Gastrocnemius medialis (tissue), 4 donors: ENCODE data around the gene LEF1. TPM values are rescaled to one million over a fixed set of nuclear protein-coding genes. Genes with fewer than 3 reads are reported as not detected.

Experiments
- ATAC-seq, 2 donors: fragments of 150-250 bp; one replicate each; pipeline ENCODE4 v1.9.1; 2016
- DNase-seq, 2 donors: peaks; one replicate each; pipeline ENCODE4 v3.0.0-alpha.2; 2019
- H3K27ac ChIP-seq, 4 donors: fragments of 200-600 bp; sonication (generic); 1 replicate in 1 of 4; 2 replicates in 3 of 4; pipeline ENCODE4 v1.5.1; 2016 to 2018; ENCODE audit warnings: mild to moderate bottlenecking in 2 of 4, moderate library complexity in 1 of 4
- H3K27me3 ChIP-seq, 3 donors: fragments of 200-600 bp; sonication (generic) in 2 of 3; 1 replicate in 1 of 3; 2 replicates in 2 of 3; pipeline versions ENCODE4 v1.5.1 to v1.6.0; 2016 to 2019; ENCODE audit warnings: mild to moderate bottlenecking in 1 of 3, moderate library complexity in 1 of 3
- H3K36me3 ChIP-seq, 2 donors: fragments of 200-600 bp; sonication (generic) in 1 of 2; one replicate each; pipeline ENCODE4 v1.5.1; 2017 to 2018
- H3K4me1 ChIP-seq, 2 donors: fragments of 200-600 bp; sonication (generic) in 1 of 2; one replicate each; pipeline ENCODE4 v1.5.1; 2016 to 2017; ENCODE audit warnings: mild to moderate bottlenecking in 2 of 2
- H3K4me3 ChIP-seq, 4 donors: fragments of 200-600 bp; sonication (generic) in 3 of 4; 1 replicate in 1 of 4; 2 replicates in 3 of 4; pipeline ENCODE4 v1.5.1; 2016 to 2019; ENCODE audit warnings: mild to moderate bottlenecking in 2 of 4
- H3K9me3 ChIP-seq, 3 donors: fragments of 200-600 bp; sonication (generic) in 2 of 3; 1 replicate in 1 of 3; 2 replicates in 2 of 3; pipeline ENCODE4 v1.5.1; 2016 to 2019
- CTCF ChIP-seq, 5 experiments: fragments of 450-650 bp in 3 of 5; fragments of 200-600 bp in 2 of 5; sonication (generic) in 2 of 5; IDR thresholded peaks in 4 of 5; conservative IDR thresholded peaks in 1 of 5; 1 replicate in 4 of 5; 2 replicates in 1 of 5; pipeline ENCODE4 v1.5.1; 2016 to 2019; ENCODE audit warnings: antibody characterized with exemption in 5 of 5, mild to moderate bottlenecking in 3 of 5, moderate library complexity in 3 of 5
- POLR2A ChIP-seq, 2 donors: fragments of 450-650 bp; IDR thresholded peaks; one replicate each; pipeline ENCODE4 v1.6.1; 2017; ENCODE audit warnings: antibody characterized with exemption in 2 of 2, mild to moderate bottlenecking in 2 of 2, moderate library complexity in 2 of 2
- in situ Hi-C, 4 donors: fragments of 200-750 bp; cut with MboI; loops; one replicate each; pipeline versions ENCODE4 v1.15.0 to v1.8.0; 2017; ENCODE audit warnings: low sequenced_read_pairs in 4 of 4
- intact Hi-C: fragments of 100-400 bp; cut with DNase I; formaldehyde crosslinking; loops from one replicate; pipeline ENCODE4 v1.15.1; 2023; ENCODE audit warnings: low total_unique reads
- total RNA-seq, 4 donors: library from RNA; depleted of rRNA; stranded (reverse); fragments of >200 nt; gene quantifications; one replicate each; pipeline versions ENCODE4 v1.1.0 to v1.2.3, GENCODE V29; 2016

Gene LEF1
- total RNA-seq, 4 donors from 2014 or later, result 0.33 TPM; not detected in 3

DNA sequence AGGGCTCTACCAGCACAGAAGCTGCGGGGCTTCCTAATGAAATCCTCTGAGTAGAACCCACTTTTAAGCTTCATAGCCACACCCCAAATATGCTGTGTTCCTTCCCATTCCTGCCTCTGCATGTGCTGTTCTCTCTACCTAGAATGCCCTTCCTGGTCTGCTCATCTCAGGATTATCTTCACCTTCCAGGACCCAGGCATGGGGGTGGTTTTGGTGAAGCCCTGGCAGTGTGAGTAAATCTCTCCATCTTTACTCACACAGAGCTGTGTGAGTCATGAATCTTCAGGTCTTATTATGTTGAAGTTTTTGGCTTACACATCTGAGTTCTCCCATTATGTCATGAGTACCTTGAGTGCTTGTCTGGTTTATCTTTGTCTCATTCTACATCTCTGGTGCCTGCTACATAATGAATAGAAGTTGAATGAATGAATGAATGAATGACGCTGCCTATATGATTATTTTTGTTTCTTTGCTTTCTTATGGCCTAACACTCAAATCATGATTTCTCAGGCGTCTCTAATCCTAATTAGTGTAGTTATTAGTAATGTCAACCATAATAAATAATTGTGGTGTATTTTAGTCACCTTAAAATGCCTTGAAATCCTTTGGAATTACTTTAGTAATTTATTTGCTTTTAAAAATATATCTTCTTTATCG is 137.2 kb downstream of the LEF1 start:
- in situ Hi-C loops, result no loop called here
- no peak overlapping the region for H3K4me3 ChIP-seq
- intact Hi-C loops, result no loop called here
- H3K27ac ChIP-seq, result peak overlapping the region in 1 of 4 donors; percentile 25
- H3K4me1 ChIP-seq, result peaks cover 0 to 6% of the 10 kb centered on the region in 2 donors
- H3K36me3 ChIP-seq, result peaks cover 2 to 84% of the 10 kb centered on the region in 2 donors
- no peak for ATAC-seq
- TF ChIP-seq CTCF (IDR thresholded peaks at IDR 0.05 in 4 of 5, conservative IDR thresholded peaks at IDR 0.05 in 1 of 5) (no peak), POLR2A (IDR thresholded peaks at IDR 0.05) (no peak)
- no peaks in the 10 kb centered on the region for H3K27me3 ChIP-seq
- H3K9me3 ChIP-seq, result no peaks in the 10 kb centered on the region
- no peak for DNase-seq

- intact Hi-C loops (no loop called here), in situ Hi-C loops (no loop called here)
- peaks cover 0 to 6% of the 10 kb centered on the region in 2 donors for H3K4me1 ChIP-seq
- no peaks in the 10 kb centered on the region for H3K27me3 ChIP-seq
- H3K27ac ChIP-seq, result no peak overlapping the region
- peak in 1 of 2 donors; percentile 51 for ATAC-seq
- peaks cover 2 to 92% of the 10 kb centered on the region in 2 donors for H3K36me3 ChIP-seq
- no peaks in the 10 kb centered on the region for H3K9me3 ChIP-seq
- no peak for TF ChIP-seq CTCF (IDR thresholded peaks at IDR 0.05 in 4 of 5, conservative IDR thresholded peaks at IDR 0.05 in 1 of 5)
- TF ChIP-seq POLR2A (IDR thresholded peaks at IDR 0.05), result no peak
- no peak for DNase-seq
- no peak overlapping the region for H3K4me3 ChIP-seq
Measured at GRCh38 chr4:108030332-108030731, 138.4 kb downstream of the LEF1 start.

DNA sequence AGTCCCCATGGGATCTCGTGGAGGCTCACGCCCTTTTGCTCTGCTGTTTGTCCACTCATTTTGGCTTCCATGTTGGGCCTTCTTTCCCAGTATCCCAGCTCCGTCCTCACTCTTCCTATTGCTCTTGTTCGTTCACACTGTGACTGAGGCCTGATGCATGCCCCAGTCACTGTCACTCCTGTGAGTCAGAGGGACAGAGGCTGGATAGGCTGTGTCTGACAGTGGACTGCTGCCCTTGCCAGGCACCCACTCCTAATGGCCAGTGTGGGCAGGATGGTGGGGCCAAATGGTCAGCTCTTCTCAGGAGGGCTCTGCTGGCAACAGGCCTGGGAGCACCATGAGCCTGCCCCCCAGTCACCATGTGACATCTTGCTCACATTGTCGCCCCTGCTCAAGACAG is 139.0 kb downstream of the LEF1 start:
- Histone ChIP-seq H3K4me1 (peaks cover 0 to 6% of the 10 kb centered on the region in 2 donors), H3K4me3 (no peak overlapping the region), H3K9me3 (no peaks in the 10 kb centered on the region), H3K36me3 (peaks cover 2 to 92% of the 10 kb centered on the region in 2 donors), H3K27ac (no peak overlapping the region), H3K27me3 (no peaks in the 10 kb centered on the region)
- ATAC-seq, result no peak
- intact Hi-C loops, result loop anchor here (10.0 kb wide), 1 partner anchor 145 kb away; no protein-coding TSS in a partner anchor
- in situ Hi-C loops, result loop anchor here in 1 of 4 donors (10.0 kb wide), 1 partner anchor 545 kb away; no protein-coding TSS in a partner anchor
- TF ChIP-seq CTCF (IDR thresholded peaks at IDR 0.05 in 4 of 5, conservative IDR thresholded peaks at IDR 0.05 in 1 of 5) (no peak), POLR2A (IDR thresholded peaks at IDR 0.05) (no peak)
- no peak for DNase-seq

DNA sequence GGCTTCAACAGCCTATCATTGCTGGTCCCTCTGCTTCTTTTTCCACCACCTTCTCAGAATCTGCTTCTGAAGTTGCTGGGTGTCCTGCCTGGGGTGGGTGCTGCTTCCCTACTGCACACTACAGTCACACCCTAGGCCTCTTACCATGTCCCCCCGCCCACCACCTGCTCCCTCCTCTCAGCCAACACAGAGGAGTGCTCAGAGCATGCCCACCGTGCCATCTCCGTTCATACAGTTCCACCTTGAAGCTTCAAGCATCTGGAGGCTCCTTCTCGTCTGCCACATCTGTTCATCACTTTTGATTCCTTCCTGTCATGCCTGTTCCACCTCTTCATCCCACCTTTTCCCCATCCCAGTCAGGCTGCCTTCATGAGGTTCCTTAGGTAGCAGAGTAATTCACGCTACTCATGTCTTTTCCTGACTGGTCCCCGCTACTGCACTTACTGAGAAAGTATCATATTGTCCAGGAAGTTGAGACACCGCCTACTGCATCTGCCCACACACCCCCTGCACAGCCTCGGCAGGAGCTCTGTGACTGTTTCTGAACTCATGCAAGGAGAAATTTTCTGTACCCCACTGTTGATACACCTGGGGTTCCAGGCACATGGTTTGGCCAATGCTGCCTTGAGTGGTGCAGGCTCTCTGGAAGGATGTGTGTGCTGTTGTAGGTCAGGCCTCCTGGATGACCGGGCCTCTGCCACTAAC is 139.6 kb downstream of the LEF1 start:
- peaks cover under 1 to 92% of the 10 kb centered on the region in 2 donors for H3K36me3 ChIP-seq
- H3K4me3 ChIP-seq, result no peak overlapping the region
- in situ Hi-C loops, result loop anchor here in 1 of 4 donors (10.0 kb wide), 1 partner anchor 546 kb away; no protein-coding TSS in a partner anchor
- ATAC-seq, result no peak
- H3K4me1 ChIP-seq, result peaks cover 0 to 6% of the 10 kb centered on the region in 2 donors
- no peaks in the 10 kb centered on the region for H3K27me3 ChIP-seq
- H3K27ac ChIP-seq, result no peak overlapping the region
- intact Hi-C loops, result loop anchor here (10.0 kb wide), 1 partner anchor 146 kb away; no protein-coding TSS in a partner anchor
- no peak for TF ChIP-seq CTCF (IDR thresholded peaks at IDR 0.05 in 4 of 5, conservative IDR thresholded peaks at IDR 0.05 in 1 of 5)
- TF ChIP-seq POLR2A (IDR thresholded peaks at IDR 0.05), result no peak
- no peaks in the 10 kb centered on the region for H3K9me3 ChIP-seq
- no peak for DNase-seq
